Epithelial cell of prostate (primary cell): Measurements from ENCODE around the gene TMEM185B.
A peak's percentile ranks its signal among the peaks of the same experiment; 100 is the strongest.
"Not testable (repeated sequence)": the region's sequence is repeated elsewhere in the genome, so short reads cannot be mapped to it uniquely, and the experiment has no call there.

Experiments used
- DNase-seq: peaks from one replicate; pipeline ENCODE4 v3.0.0-alpha.2; 2011; ENCODE audit warnings: low read depth, low spot score
- H3K27ac ChIP-seq: fragments of 450-650 bp; 2 replicates; pipeline ENCODE4 v1.5.1; 2017; ENCODE audit warnings: mild to moderate bottlenecking

The TMEM185B gene

GRCh38 chr2:120235681-120236080 is 12.5 kb upstream of the TMEM185B start:
- DNase-seq, result no peak
- no peak overlapping the region for H3K27ac ChIP-seq

GRCh38 chr2:120235158-120235557 is 12.0 kb upstream of the TMEM185B start:
- H3K27ac ChIP-seq, DNase-seq: not testable (repeated sequence)

GRCh38 chr2:120233292-120233691 is 10.1 kb upstream of the TMEM185B start:
- no peak overlapping the region for H3K27ac ChIP-seq
- no peak for DNase-seq

- H3K27ac ChIP-seq, result peak overlapping the region; percentile 42
- no peak for DNase-seq
Measured at GRCh38 chr2:120231974-120232635, 8.9 kb upstream of the TMEM185B start.

- no peak for DNase-seq
- H3K27ac ChIP-seq, result peak overlapping the region; percentile 42
Measured at GRCh38 chr2:120231564-120231973, 8.4 kb upstream of the TMEM185B start.

- no peak overlapping the region for H3K27ac ChIP-seq
- no peak for DNase-seq
Measured at GRCh38 chr2:120230515-120231471, 7.6 kb upstream of the TMEM185B start.

- DNase-seq, result no peak
- no peak overlapping the region for H3K27ac ChIP-seq
Measured at GRCh38 chr2:120229341-120229740, 6.1 kb upstream of the TMEM185B start.

- no peak for DNase-seq
- H3K27ac ChIP-seq, result no peak overlapping the region
Measured at GRCh38 chr2:120228503-120228902, 5.3 kb upstream of the TMEM185B start.

- no peak overlapping the region for H3K27ac ChIP-seq
- no peak for DNase-seq
Measured at GRCh38 chr2:120227111-120227991, 4.2 kb upstream of the TMEM185B start.

- DNase-seq, result no peak
- no peak overlapping the region for H3K27ac ChIP-seq
Measured at GRCh38 chr2:120226316-120226715, 3.1 kb upstream of the TMEM185B start.

GRCh38 chr2:120225549-120226065 is 2.4 kb upstream of the TMEM185B start:
- DNase-seq, result no peak

GRCh38 chr2:120224735-120225548 is 1.7 kb upstream of the TMEM185B start:
- no peak for DNase-seq
- H3K27ac ChIP-seq, result no peak overlapping the region

More at GRCh38 chr2:120225549-120226065, 2.4 kb upstream of the TMEM185B start:
- H3K27ac ChIP-seq, result no peak overlapping the region

GRCh38 chr2:120224256-120224655 is 1.1 kb upstream of the TMEM185B start:
- H3K27ac ChIP-seq, result no peak overlapping the region
- no peak for DNase-seq

GRCh38 chr2:120222186-120223033 is 790 bp downstream of the TMEM185B start:
- DNase-seq, result no peak
- peak overlapping the region; percentile 90 for H3K27ac ChIP-seq

- no peak overlapping the region for H3K27ac ChIP-seq
- DNase-seq, result no peak
Measured at GRCh38 chr2:120221616-120222015, 1.6 kb downstream of the TMEM185B start.

GRCh38 chr2:120220756-120221155 is 2.4 kb downstream of the TMEM185B start:
- no peak overlapping the region for H3K27ac ChIP-seq
- DNase-seq, result no peak

GRCh38 chr2:120219766-120220165 is 3.4 kb downstream of the TMEM185B start:
- no peak for DNase-seq
- H3K27ac ChIP-seq, result no peak overlapping the region

GRCh38 chr2:120219291-120219690 is 3.9 kb downstream of the TMEM185B start:
- DNase-seq, result no peak
- no peak overlapping the region for H3K27ac ChIP-seq
